Measurements from ENCODE around the gene UNC93A.
"Not testable (repeated sequence)": the region's sequence is repeated elsewhere in the genome, so short reads cannot be mapped to it uniquely, and the experiment has no call there.

Gene UNC93A

DNA sequence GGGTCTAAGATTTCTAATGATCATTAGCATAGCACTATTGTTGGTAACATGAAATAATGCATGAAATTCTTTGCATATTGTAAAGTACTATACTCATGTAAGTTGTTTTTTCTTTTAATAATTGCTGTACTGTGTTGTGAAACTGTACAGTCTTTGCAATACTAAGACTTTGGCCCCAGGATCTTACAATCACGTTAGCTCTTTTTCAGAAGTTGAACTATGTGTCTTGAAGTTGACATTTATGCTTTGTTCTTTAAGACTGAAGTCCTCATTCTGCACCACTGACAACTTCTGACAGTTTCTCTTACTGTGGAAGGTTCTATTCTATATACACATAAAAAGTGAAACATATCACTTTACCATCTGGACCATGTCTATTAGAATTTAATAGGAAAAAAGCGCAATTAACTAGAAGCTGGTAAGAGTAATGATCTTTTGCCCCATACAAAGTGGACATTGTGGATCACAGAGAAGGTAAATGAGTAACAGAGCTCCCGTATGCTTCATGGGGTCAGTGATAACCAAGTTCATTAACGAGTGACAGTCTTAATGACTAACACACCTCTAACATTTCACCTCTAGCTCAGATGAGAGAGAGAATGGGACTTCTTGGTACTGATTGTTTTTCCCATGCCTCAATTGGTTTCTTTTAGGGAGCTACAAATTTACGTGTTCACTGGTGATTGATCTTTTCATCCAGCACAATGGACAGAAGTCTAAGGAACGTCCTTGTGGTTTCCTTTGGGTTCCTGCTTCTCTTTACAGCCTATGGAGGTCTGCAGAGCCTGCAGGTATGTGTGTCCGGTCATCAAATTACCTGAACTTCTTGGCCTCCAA lies at the start of gene UNC93A:
TSS of gene UNC93A (plus strand) at position 530 of the 837 bp plus-strand sequence. CDS start at position 705, 175 bp downstream.
- Histone ChIP-seq H3K4me3 (ENCODE audit: severe bottlenecking) (no peak within 1 kb of the TSS), H3K36me3 (ENCODE audit: low read depth) (no peaks in the 10 kb centered on the region), H3K9me3 (ENCODE audit: severe bottlenecking) (no peaks in the 10 kb centered on the region), H3K27ac (ENCODE audit: poor library complexity, severe bottlenecking) (no peak within 1 kb of the TSS), H3K27me3 (ENCODE audit: insufficient read depth, poor library complexity, severe bottlenecking) (peaks cover 7% of the 10 kb centered on the region), H3K4me1 (ENCODE audit: insufficient read depth, poor library complexity, severe bottlenecking) (no peaks in the 10 kb centered on the region)
- ATAC-seq (ENCODE audit: low read depth) (no peak), DNase-seq (ENCODE audit: low spot score) (no peak)
- TF ChIP-seq CTCF (IDR thresholded peaks at IDR 0.05; ENCODE audit: poor library complexity, severe bottlenecking): no peak

DNA sequence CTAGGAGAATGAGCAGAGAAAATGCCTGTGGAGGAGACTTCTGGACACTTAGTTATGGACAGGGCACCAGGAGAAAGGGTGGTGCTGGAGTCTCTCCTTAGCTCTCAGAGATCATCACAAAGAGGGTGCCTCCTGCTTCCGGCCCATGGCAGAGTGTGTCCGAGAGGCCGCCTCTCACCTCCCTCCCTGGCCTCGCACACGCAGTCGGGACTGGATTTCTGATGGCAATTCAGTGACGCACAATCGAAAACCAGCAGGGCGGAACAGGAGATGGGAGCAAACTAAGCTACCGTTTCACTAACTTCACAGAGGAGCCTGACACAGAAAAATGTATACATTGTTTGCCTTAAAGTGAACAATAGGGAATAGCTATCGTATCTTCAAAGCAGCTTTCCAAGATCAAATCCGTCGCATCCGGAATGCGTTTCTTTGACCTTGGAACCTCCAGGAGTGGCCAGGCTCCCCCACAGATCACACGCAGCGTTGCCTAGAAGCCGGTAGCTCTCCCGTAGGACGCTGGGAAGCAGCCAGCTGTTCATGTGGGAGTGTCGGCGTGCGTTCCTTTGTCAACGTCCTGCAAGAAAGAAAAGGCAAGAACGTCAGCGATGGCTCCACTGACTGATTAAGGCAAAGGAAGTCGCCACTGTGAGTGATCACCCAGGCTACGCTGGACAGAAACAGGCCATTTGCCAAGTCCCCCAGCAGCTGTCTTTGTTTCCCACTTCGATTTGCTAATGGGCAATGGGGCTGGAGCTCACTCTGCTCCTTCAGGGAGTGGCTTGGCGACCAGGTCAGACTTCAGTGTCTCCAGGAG lies 49.6 kb upstream of the UNC93A start:
- not testable (repeated sequence) for H3K4me3 ChIP-seq (ENCODE audit: severe bottlenecking); H3K36me3 ChIP-seq (ENCODE audit: low read depth); H3K27me3 ChIP-seq (ENCODE audit: insufficient read depth, poor library complexity, severe bottlenecking); ATAC-seq (ENCODE audit: low read depth); DNase-seq (ENCODE audit: low spot score); H3K27ac ChIP-seq (ENCODE audit: poor library complexity, severe bottlenecking); H3K4me1 ChIP-seq (ENCODE audit: insufficient read depth, poor library complexity, severe bottlenecking); H3K9me3 ChIP-seq (ENCODE audit: severe bottlenecking)

DNA sequence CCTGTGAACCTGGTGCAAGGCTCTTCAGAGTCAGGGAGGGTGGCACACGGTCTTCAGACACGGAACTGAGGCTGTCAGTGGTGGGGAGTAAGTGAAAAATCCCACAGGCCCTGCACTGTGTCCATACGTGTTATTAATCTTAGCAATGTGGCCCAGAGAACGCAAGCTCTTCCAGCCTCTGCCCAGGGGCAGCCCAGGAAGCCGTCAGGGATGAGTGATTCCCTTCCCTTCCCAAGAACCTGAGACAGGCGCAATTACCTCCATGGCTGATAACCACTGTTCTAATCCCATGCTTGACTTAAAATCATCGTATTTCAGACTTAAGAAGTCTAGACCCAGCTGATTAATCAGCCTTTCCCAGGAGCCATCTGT lies 49.0 kb upstream of the UNC93A start:
- ATAC-seq (ENCODE audit: low read depth); H3K27ac ChIP-seq (ENCODE audit: poor library complexity, severe bottlenecking); H3K4me3 ChIP-seq (ENCODE audit: severe bottlenecking); DNase-seq (ENCODE audit: low spot score); H3K4me1 ChIP-seq (ENCODE audit: insufficient read depth, poor library complexity, severe bottlenecking); H3K36me3 ChIP-seq (ENCODE audit: low read depth); H3K9me3 ChIP-seq (ENCODE audit: severe bottlenecking); H3K27me3 ChIP-seq (ENCODE audit: insufficient read depth, poor library complexity, severe bottlenecking): not testable (repeated sequence)

DNA sequence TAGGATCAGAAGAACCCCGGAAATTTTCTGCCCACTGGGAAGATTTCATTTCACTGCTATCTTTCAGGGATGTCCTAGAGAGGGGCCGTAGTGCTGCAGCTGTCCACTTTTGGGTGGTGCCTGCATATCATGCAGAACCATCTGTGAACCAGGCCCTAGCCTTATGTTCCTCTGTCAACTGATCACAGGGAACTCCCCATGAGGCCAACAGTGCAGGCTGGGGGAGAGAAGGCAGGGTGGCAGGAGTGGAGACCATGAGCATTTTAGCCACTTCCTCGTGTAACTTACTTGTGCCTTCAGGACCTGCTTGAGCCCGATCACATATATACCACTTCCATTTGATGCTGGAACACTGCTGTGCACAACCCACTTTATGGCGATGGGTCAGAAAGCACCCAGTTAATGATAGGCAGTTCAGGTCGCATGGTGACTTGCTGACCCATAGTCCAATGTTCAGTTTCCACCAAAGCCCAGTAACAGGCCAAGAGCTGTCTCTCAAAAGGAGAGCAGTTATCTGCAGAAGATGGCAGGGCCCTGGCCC lies 48.5 kb upstream of the UNC93A start:
- not testable (repeated sequence) for ATAC-seq (ENCODE audit: low read depth); H3K27ac ChIP-seq (ENCODE audit: poor library complexity, severe bottlenecking); H3K4me3 ChIP-seq (ENCODE audit: severe bottlenecking); H3K9me3 ChIP-seq (ENCODE audit: severe bottlenecking); H3K4me1 ChIP-seq (ENCODE audit: insufficient read depth, poor library complexity, severe bottlenecking); H3K36me3 ChIP-seq (ENCODE audit: low read depth); DNase-seq (ENCODE audit: low spot score); H3K27me3 ChIP-seq (ENCODE audit: insufficient read depth, poor library complexity, severe bottlenecking)

- Histone ChIP-seq H3K4me3 (ENCODE audit: severe bottlenecking) (no peak overlapping the region), H3K36me3 (ENCODE audit: low read depth) (no peaks in the 10 kb centered on the region), H3K9me3 (ENCODE audit: severe bottlenecking) (no peaks in the 10 kb centered on the region), H3K27me3 (ENCODE audit: insufficient read depth, poor library complexity, severe bottlenecking) (peaks cover 6% of the 10 kb centered on the region), H3K4me1 (ENCODE audit: insufficient read depth, poor library complexity, severe bottlenecking) (no peaks in the 10 kb centered on the region), H3K27ac (ENCODE audit: poor library complexity, severe bottlenecking) (no peak overlapping the region)
- TF ChIP-seq CTCF (IDR thresholded peaks at IDR 0.05; ENCODE audit: poor library complexity, severe bottlenecking): no peak
- ATAC-seq (ENCODE audit: low read depth): no peak
- no peak for DNase-seq (ENCODE audit: low spot score)
Observed at GRCh38 chr6:167244064-167244960, 46.8 kb upstream of the UNC93A start.

All from RWPE2 (cell line).